Endothelial cell of umbilical vein (primary cell): ENCODE data around the gene AKAP12. TPM values are rescaled to one million over a fixed set of nuclear protein-coding genes. Genes with fewer than 3 reads are reported as not detected.

Source experiments
- BruUV-seq: library from RNA; stranded (reverse); fragments of 400-500 nt; replicated peaks from 2 replicates; lab custom pipeline; 2021; lab: Mats Ljungman, UMichigan
- CTCF ChIA-PET: fragments of 300-600, 350-600 bp; sonication (Branson Sonifier 250); formaldehyde crosslinking; loops from one replicate; lab custom pipeline; 2021; ENCODE audit warnings: antibody characterized with exemption, inconsistent platforms; lab: Charles Lee
- POLR2A ChIA-PET: fragments of 300-600, 350-600 bp; sonication (Branson Sonifier 250); formaldehyde crosslinking; loops from one replicate; lab custom pipeline; 2021; ENCODE audit warnings: antibody characterized with exemption, inconsistent platforms; lab: Charles Lee
- DNase-seq: peaks from one replicate; pipeline ENCODE4 v3.0.0-alpha.2; 2011; ENCODE audit warnings: low read depth, low spot score
- FAIRE-seq: peaks from 2 replicates; lab custom pipeline; 2011; peaks lifted over from hg19 to GRCh38; lab: Jason Lieb, UNC
- H2AFZ ChIP-seq: 2 replicates; pipeline ENCODE4 v1.6.0; 2012; ENCODE audit warnings: low read depth, low read length, control low read depth, inconsistent platforms
- H3K27ac ChIP-seq: 2 replicates; pipeline ENCODE4 v1.5.1; 2011; ENCODE audit warnings: low read depth, mild to moderate bottlenecking, control low read depth, low read length, moderate library complexity; ENCODE audit not compliant: insufficient read depth
- H3K27me3 ChIP-seq, 2 experiments: 2 replicates each; pipeline versions ENCODE4 v1.6.0 to v1.6.1; 2011; ENCODE audit warnings: low read length in 2 of 2, mixed read lengths in 1 of 2; ENCODE audit not compliant: control insufficient read depth in 2 of 2, insufficient read depth in 2 of 2
- H3K36me3 ChIP-seq, 2 experiments: 2 replicates in 1 of 2; 3 replicates in 1 of 2; pipeline ENCODE4 v1.5.1; 2011; ENCODE audit warnings: low read length in 2 of 2, mild to moderate bottlenecking in 1 of 2, moderate library complexity in 1 of 2; ENCODE audit not compliant: control insufficient read depth in 2 of 2, insufficient read depth in 2 of 2; ENCODE audit errors: extremely low read depth in 1 of 2
- H3K4me1 ChIP-seq: 3 replicates; pipeline ENCODE4 v1.5.1; 2011; ENCODE audit warnings: mild to moderate bottlenecking, low read length; ENCODE audit not compliant: control insufficient read depth, insufficient read depth; ENCODE audit errors: extremely low read depth
- H3K4me2 ChIP-seq: 2 replicates; pipeline ENCODE4 v1.6.1; 2011; ENCODE audit warnings: low read length, control low read depth, mixed read lengths; ENCODE audit not compliant: insufficient read depth
- H3K4me3 ChIP-seq, 3 experiments: fragments of 200-600 bp in 1 of 3; sonication (generic), shearing (Covaris generic) in 1 of 3; replicated peaks in 1 of 3; 2 replicates each; pipeline ENCODE4 v1.5.1; 2011 to 2016; ENCODE audit warnings: control low read depth in 3 of 3, low read length in 3 of 3, mild to moderate bottlenecking in 2 of 3, inconsistent platforms in 1 of 3, low read depth in 1 of 3, moderate library complexity in 1 of 3; ENCODE audit not compliant: insufficient read depth in 1 of 3
- H3K79me2 ChIP-seq: 2 replicates; pipeline ENCODE4 v1.6.0; 2012; ENCODE audit warnings: low read length, inconsistent platforms; ENCODE audit not compliant: control insufficient read depth, insufficient read depth
- H3K9ac ChIP-seq: replicated peaks from 2 replicates; pipeline ENCODE3; 2011; ENCODE audit warnings: low read length, control low read depth; ENCODE audit not compliant: insufficient read depth; ENCODE audit errors: extremely low read depth
- H3K9me1 ChIP-seq: replicated peaks from 3 replicates; pipeline ENCODE4 v1.6.0; 2011; ENCODE audit warnings: mild to moderate bottlenecking, low read length; ENCODE audit not compliant: control insufficient read depth, insufficient read depth; ENCODE audit errors: extremely low read depth
- H3K9me3 ChIP-seq: replicated peaks from 2 replicates; pipeline ENCODE4 v1.5.1; 2012; ENCODE audit warnings: low read length, inconsistent platforms; ENCODE audit not compliant: control insufficient read depth, insufficient read depth
- H4K20me1 ChIP-seq: replicated peaks from 2 replicates; pipeline ENCODE3; 2011; ENCODE audit warnings: mild to moderate bottlenecking, low read length; ENCODE audit not compliant: control insufficient read depth, insufficient read depth; ENCODE audit errors: extremely low read depth
- EZH2 ChIP-seq: IDR thresholded peaks from 2 replicates; pipeline ENCODE4 v1.6.1; 2012; ENCODE audit warnings: borderline replicate concordance, low read depth, mild to moderate bottlenecking, moderate library complexity, low read length, inconsistent platforms; ENCODE audit not compliant: severe bottlenecking
- FOS ChIP-seq: IDR thresholded peaks from 2 replicates; pipeline ENCODE4 v1.6.1; 2011; ENCODE audit warnings: mild to moderate bottlenecking, low read length, moderate library complexity, borderline replicate concordance; ENCODE audit not compliant: insufficient read depth
- GATA2 ChIP-seq: IDR thresholded peaks from 2 replicates; pipeline ENCODE4 v1.7.0; 2011; ENCODE audit warnings: low read depth, mild to moderate bottlenecking, moderate library complexity, mixed read lengths, low read length; ENCODE audit not compliant: insufficient read length, insufficient read depth
- JUN ChIP-seq: IDR thresholded peaks from 2 replicates; pipeline ENCODE4 v1.6.1; 2011; ENCODE audit warnings: borderline replicate concordance, low read depth; ENCODE audit not compliant: insufficient read length, insufficient read depth
- MYC ChIP-seq: IDR thresholded peaks from one replicate; pipeline ENCODE4 v1.6.1; 2011; ENCODE audit warnings: mild to moderate bottlenecking, low read depth, low read length
- POLR2A ChIP-seq: IDR thresholded peaks from 2 replicates; pipeline ENCODE4 v1.6.1; 2012; ENCODE audit warnings: low read depth, mild to moderate bottlenecking, control low read depth, low read length
- POLR2AphosphoS5 ChIP-seq: IDR thresholded peaks from 2 replicates; pipeline ENCODE4 v1.6.1; 2012; ENCODE audit warnings: low read depth, mild to moderate bottlenecking, control low read depth, low read length, moderate library complexity; ENCODE audit not compliant: insufficient read depth
- dilution Hi-C: fragments of 300-500 bp; cut with MboI; formaldehyde crosslinking; loops from one replicate; pipeline ENCODE4 v1.15.0; 2019; ENCODE audit warnings: low sequenced_read_pairs; ENCODE audit not compliant: extremely low pct_ligation_motif_present
- intact Hi-C: fragments of 100-400 bp; cut with micrococcal nuclease; formaldehyde crosslinking; loops from one replicate; pipeline ENCODE4 v1.10.0; 2022
- polyA plus RNA-seq, 4 experiments: library from polyadenylated mRNA; depleted of rRNA in 3 of 4; stranded (reverse) in 3 of 4; unstranded in 1 of 4; fragments of >200 nt; gene quantifications; 2 replicates each; pipeline versions ENCODE4 v1.2.1 to v1.2.3, GENCODE V29; 2011 to 2012; ENCODE audit warnings: missing spikeins in 1 of 4
- total RNA-seq: library from RNA; stranded (reverse); gene quantifications from 2 replicates; pipeline ENCODE4 v1.2.3, GENCODE V29; 2021
- TF ChIP-seq, protein P1 (sequence below), 2 donors: IDR thresholded peaks; 1 replicate in 1 of 2; 2 replicates in 1 of 2; pipeline ENCODE4 v1.5.1; 2011; ENCODE audit warnings: low read length in 2 of 2, mild to moderate bottlenecking in 2 of 2, moderate library complexity in 2 of 2, control low read depth in 1 of 2, inconsistent platforms in 1 of 2, low read depth in 1 of 2; ENCODE audit not compliant: insufficient read depth in 1 of 2; ENCODE audit errors: extremely low read depth in 1 of 2
- TF ChIP-seq, protein P2 (sequence below): IDR thresholded peaks from 2 replicates; pipeline ENCODE4 v1.6.1; 2011; ENCODE audit not compliant: insufficient read depth, insufficient read length

Gene AKAP12
- total and polyA plus RNA-seq, 2 donors (not counting 3 experiments of a cell fraction or from before 2014, with no cell fraction given), result 46.9 to 340 TPM

DNA sequence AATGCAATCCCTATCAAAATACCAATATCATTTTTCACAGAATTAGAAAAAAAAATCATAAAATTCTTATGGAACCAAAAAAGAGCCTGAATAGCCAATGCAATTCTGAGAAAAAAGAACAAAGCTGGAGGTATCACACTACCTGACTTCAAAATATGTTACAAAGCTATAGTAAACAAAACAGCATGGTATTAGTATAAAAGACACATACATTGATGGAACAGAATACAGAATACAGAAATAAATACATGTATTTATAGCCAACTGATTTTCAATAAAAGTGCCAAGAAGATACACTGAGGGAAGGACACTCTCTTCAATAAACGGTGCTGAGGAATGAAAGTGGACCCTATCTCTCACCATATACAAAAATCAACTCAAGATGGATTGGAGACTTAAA, 28.7 kb upstream of the AKAP12 start:
- Histone ChIP-seq H3K9ac (no peak overlapping the region), H3K27ac (no peak overlapping the region), H4K20me1 (no peaks in the 10 kb centered on the region), H3K9me1 (no peaks in the 10 kb centered on the region), H2AFZ (no peak overlapping the region), H3K79me2 (no peaks in the 10 kb centered on the region), H3K4me1 (no peaks in the 10 kb centered on the region), H3K9me3 (no peaks in the 10 kb centered on the region), H3K36me3 (no peaks in the 10 kb centered on the region), H3K4me3 (no peak overlapping the region), H3K4me2 (no peak overlapping the region), H3K27me3 (peaks cover 0 to under 1% of the 10 kb centered on the region in 2 experiments)
- POLR2A ChIA-PET, result no interaction called here
- dilution Hi-C loops, result no loop called here
- no TSS peak for BruUV-seq
- intact Hi-C loops, result no loop called here
- TF ChIP-seq EZH2 (no peak), FOS (no peak), MYC (no peak), JUN (no peak), POLR2AphosphoS5 (no peak), POLR2A (no peak), GATA2 (no peak)
- TF ChIP-seq, protein P1, sequence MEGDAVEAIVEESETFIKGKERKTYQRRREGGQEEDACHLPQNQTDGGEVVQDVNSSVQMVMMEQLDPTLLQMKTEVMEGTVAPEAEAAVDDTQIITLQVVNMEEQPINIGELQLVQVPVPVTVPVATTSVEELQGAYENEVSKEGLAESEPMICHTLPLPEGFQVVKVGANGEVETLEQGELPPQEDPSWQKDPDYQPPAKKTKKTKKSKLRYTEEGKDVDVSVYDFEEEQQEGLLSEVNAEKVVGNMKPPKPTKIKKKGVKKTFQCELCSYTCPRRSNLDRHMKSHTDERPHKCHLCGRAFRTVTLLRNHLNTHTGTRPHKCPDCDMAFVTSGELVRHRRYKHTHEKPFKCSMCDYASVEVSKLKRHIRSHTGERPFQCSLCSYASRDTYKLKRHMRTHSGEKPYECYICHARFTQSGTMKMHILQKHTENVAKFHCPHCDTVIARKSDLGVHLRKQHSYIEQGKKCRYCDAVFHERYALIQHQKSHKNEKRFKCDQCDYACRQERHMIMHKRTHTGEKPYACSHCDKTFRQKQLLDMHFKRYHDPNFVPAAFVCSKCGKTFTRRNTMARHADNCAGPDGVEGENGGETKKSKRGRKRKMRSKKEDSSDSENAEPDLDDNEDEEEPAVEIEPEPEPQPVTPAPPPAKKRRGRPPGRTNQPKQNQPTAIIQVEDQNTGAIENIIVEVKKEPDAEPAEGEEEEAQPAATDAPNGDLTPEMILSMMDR (IDR thresholded peaks at IDR 0.05; ENCODE audit: extremely low read depth in 1 of 2, insufficient read depth in 1 of 2, low read depth in 1 of 2, low read length in 2 of 2), result no peak
- TF ChIP-seq, protein P2, sequence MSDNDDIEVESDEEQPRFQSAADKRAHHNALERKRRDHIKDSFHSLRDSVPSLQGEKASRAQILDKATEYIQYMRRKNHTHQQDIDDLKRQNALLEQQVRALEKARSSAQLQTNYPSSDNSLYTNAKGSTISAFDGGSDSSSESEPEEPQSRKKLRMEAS, result no peak
- FAIRE-seq (no peak), DNase-seq (no peak)
- CTCF ChIA-PET, result interaction anchor here (1.3 kb wide), 1 partner anchor 113 kb away, joined by 4 read pairs; no protein-coding TSS in a partner anchor
